Measurements from ENCODE around the gene LRRC8D. TPM values are rescaled to one million over a fixed set of nuclear protein-coding genes. Genes with fewer than 3 reads are reported as not detected.

Gene LRRC8D
- total RNA-seq, 8 experiments from 2014 or later = 13.2 to 69.1 (median 51.0) TPM

- H3K4me1 ChIP-seq (replicated peaks in 1 of 2) = peaks cover 0 to 15% of the 10 kb centered on the region in 2 donors
- 51 to 100% (median 92%) methylated on average over 2 to 6 of the region's 6 CpGs for WGBS, 10 experiments
- H3K27ac ChIP-seq = no peak overlapping the region
- peak in 3 of 8 experiments; percentile 9 to 72 (median 21) for ATAC-seq (replicated peaks in 6 of 8)
- in situ Hi-C loops (cut with MboI; ENCODE audit: low pct_unique_long_range_greater_than_20kb in 2 of 9, low sequenced_read_pairs in 9 of 9, unreplicated experiment in 9 of 9) = no loop called here
- H3K4me3 ChIP-seq = no peak overlapping the region
These were observed 64.1 kb downstream of the LRRC8D start for GRCh38 chr1:89884718-89885596.

GRCh38 chr1:89887270-89887669 lies 66.4 kb downstream of the LRRC8D start:
- no peak overlapping the region for H3K4me3 ChIP-seq
- peak in 4 of 8 experiments; percentile 36 to 67 (median 58) for ATAC-seq (replicated peaks in 6 of 8)
- H3K27ac ChIP-seq = no peak overlapping the region
- H3K4me1 ChIP-seq (replicated peaks in 1 of 2) = peaks cover 0 to 15% of the 10 kb centered on the region in 2 donors
- WGBS, 10 experiments = 60 to 100% (median 93%) methylated on average over 1 to 2 of the region's 2 CpGs
- in situ Hi-C loops (cut with MboI; ENCODE audit: low pct_unique_long_range_greater_than_20kb in 2 of 9, low sequenced_read_pairs in 9 of 9, unreplicated experiment in 9 of 9) = no loop called here

- ATAC-seq (replicated peaks in 6 of 8) = no peak
- peaks cover 0 to 15% of the 10 kb centered on the region in 2 donors for H3K4me1 ChIP-seq (replicated peaks in 1 of 2)
- H3K27ac ChIP-seq = no peak overlapping the region
- in situ Hi-C loops (cut with MboI; ENCODE audit: low pct_unique_long_range_greater_than_20kb in 2 of 9, low sequenced_read_pairs in 9 of 9, unreplicated experiment in 9 of 9) = no loop called here
- H3K4me3 ChIP-seq = no peak overlapping the region
- WGBS, 10 experiments = 67 to 100% (median 100%) methylated on average over 1 of the region's 1 CpG; no CpG with 5 or more reads in 4 of the 10 experiments
These were observed 66.9 kb downstream of the LRRC8D start for GRCh38 chr1:89887713-89888112.

- in situ Hi-C loops (cut with MboI; ENCODE audit: low pct_unique_long_range_greater_than_20kb in 2 of 9, low sequenced_read_pairs in 9 of 9, unreplicated experiment in 9 of 9) = no loop called here
These were observed 67.9 kb downstream of the LRRC8D start for GRCh38 chr1:89888480-89889322.

GRCh38 chr1:89889323-89889615 lies 68.4 kb downstream of the LRRC8D start:
- no peak for ATAC-seq (replicated peaks in 6 of 8)
- H3K27ac ChIP-seq = no peak overlapping the region
- in situ Hi-C loops (cut with MboI; ENCODE audit: low pct_unique_long_range_greater_than_20kb in 2 of 9, low sequenced_read_pairs in 9 of 9, unreplicated experiment in 9 of 9) = no loop called here
- peaks cover 0 to 11% of the 10 kb centered on the region in 2 donors for H3K4me1 ChIP-seq (replicated peaks in 1 of 2)
- H3K4me3 ChIP-seq = no peak overlapping the region

More at GRCh38 chr1:89888480-89889322, 67.9 kb downstream of the LRRC8D start:
- Histone ChIP-seq H3K4me3 (no peak overlapping the region), H3K27ac (no peak overlapping the region), H3K4me1 (replicated peaks in 1 of 2) (peaks cover 0 to 11% of the 10 kb centered on the region in 2 donors)
- WGBS, 10 experiments = 81 to 100% (median 93%) methylated on average over 1 to 5 of the region's 5 CpGs
- no peak for ATAC-seq (replicated peaks in 6 of 8)

GRCh38 chr1:89890085-89890752 lies 69.4 kb downstream of the LRRC8D start:
- 20 to 95% (median 86%) methylated on average over 1 to 7 of the region's 7 CpGs for WGBS, 10 experiments
- H3K4me1 ChIP-seq (replicated peaks in 1 of 2) = peaks cover 0 to 11% of the 10 kb centered on the region in 2 donors
- ATAC-seq (replicated peaks in 6 of 8) = peak; percentile 32 to 92 (median 82)
- no peak overlapping the region for H3K27ac ChIP-seq
- no peak overlapping the region for H3K4me3 ChIP-seq
- in situ Hi-C loops (cut with MboI; ENCODE audit: low pct_unique_long_range_greater_than_20kb in 2 of 9, low sequenced_read_pairs in 9 of 9, unreplicated experiment in 9 of 9) = no loop called here

- in situ Hi-C loops (cut with MboI; ENCODE audit: low pct_unique_long_range_greater_than_20kb in 2 of 9, low sequenced_read_pairs in 9 of 9, unreplicated experiment in 9 of 9) = no loop called here
- WGBS, 10 experiments = 100% methylated on average over 1 of the region's 1 CpG; no CpG with 5 or more reads in 3 of the 10 experiments
- Histone ChIP-seq H3K4me1 (replicated peaks in 1 of 2) (no peaks in the 10 kb centered on the region), H3K27ac (no peak overlapping the region), H3K4me3 (no peak overlapping the region)
- ATAC-seq (replicated peaks in 6 of 8) = no peak
These were observed 72.0 kb downstream of the LRRC8D start for GRCh38 chr1:89892816-89893215.

- H3K27ac ChIP-seq = no peak overlapping the region
- in situ Hi-C loops (cut with MboI; ENCODE audit: low pct_unique_long_range_greater_than_20kb in 2 of 9, low sequenced_read_pairs in 9 of 9, unreplicated experiment in 9 of 9) = no loop called here
- ATAC-seq (replicated peaks in 6 of 8) = peak in 4 of 8 experiments; percentile 5 to 54 (median 40)
- WGBS, 10 experiments = 33 to 100% (median 93%) methylated on average over 1 to 4 of the region's 4 CpGs; no CpG with 5 or more reads in 1 of the 10 experiments
- no peak overlapping the region for H3K4me3 ChIP-seq
- peaks cover 0 to 3% of the 10 kb centered on the region in 2 donors for H3K4me1 ChIP-seq (replicated peaks in 1 of 2)
These were observed 73.7 kb downstream of the LRRC8D start for GRCh38 chr1:89894210-89895201.

GRCh38 chr1:89896105-89896942 lies 75.5 kb downstream of the LRRC8D start:
- in situ Hi-C loops (cut with MboI; ENCODE audit: low pct_unique_long_range_greater_than_20kb in 2 of 9, low sequenced_read_pairs in 9 of 9, unreplicated experiment in 9 of 9) = no loop called here
- Histone ChIP-seq H3K4me3 (no peak overlapping the region), H3K27ac (no peak overlapping the region), H3K4me1 (replicated peaks in 1 of 2) (peaks cover 18 to 21% of the 10 kb centered on the region in 2 donors)
- no peak for ATAC-seq (replicated peaks in 6 of 8)
- WGBS, 10 experiments = 90 to 100% (median 97%) methylated on average over 2 to 10 of the region's 11 CpGs

- H3K4me1 ChIP-seq (replicated peaks in 1 of 2) = peaks cover 30 to 32% of the 10 kb centered on the region in 2 donors
- no peak overlapping the region for H3K4me3 ChIP-seq
- in situ Hi-C loops (cut with MboI; ENCODE audit: low pct_unique_long_range_greater_than_20kb in 2 of 9, low sequenced_read_pairs in 9 of 9, unreplicated experiment in 9 of 9) = no loop called here
- no peak overlapping the region for H3K27ac ChIP-seq
- 80 to 100% (median 97%) methylated on average over 2 to 8 of the region's 8 CpGs for WGBS, 10 experiments
- no peak for ATAC-seq (replicated peaks in 6 of 8)
These were observed 76.7 kb downstream of the LRRC8D start for GRCh38 chr1:89897347-89898133.

- 90 to 100% (median 96%) methylated on average over 3 to 6 of the region's 6 CpGs for WGBS, 10 experiments
These were observed 77.3 kb downstream of the LRRC8D start for GRCh38 chr1:89898150-89898549.

More at GRCh38 chr1:89898150-89898549, 77.3 kb downstream of the LRRC8D start:
- no peak for ATAC-seq (replicated peaks in 6 of 8)
- no peak overlapping the region for H3K4me3 ChIP-seq
- in situ Hi-C loops (cut with MboI; ENCODE audit: low pct_unique_long_range_greater_than_20kb in 2 of 9, low sequenced_read_pairs in 9 of 9, unreplicated experiment in 9 of 9) = no loop called here
- H3K4me1 ChIP-seq (replicated peaks in 1 of 2) = peaks cover 32 to 33% of the 10 kb centered on the region in 2 donors
- no peak overlapping the region for H3K27ac ChIP-seq
